Measurements from ENCODE around the gene RGMA.

- TF ChIP-seq CTCF (IDR thresholded peaks at IDR 0.05) (no peak), EP300 (IDR thresholded peaks at IDR 0.05) (no peak), POLR2A (IDR thresholded peaks at IDR 0.05) (no peak)
Observed at GRCh38 chr15:93042691-93043378, 46.2 kb downstream of the RGMA start.
